NCI-H510A treated with DMSO at 0.1 percent for 48 hours (cell line): ENCODE measurements around the gene TICRR.

Source experiments
- DNase-seq: peaks from one replicate; lab custom pipeline; 2025; lab: John Stamatoyannopoulos, UW

TICRR gene

GRCh38 chr15:89630260-89630659 lies 55.0 kb downstream of the TICRR start:
- DNase-seq, result no peak

- no peak for DNase-seq
These were observed 56.0 kb downstream of the TICRR start for GRCh38 chr15:89630974-89631901.

GRCh38 chr15:89631902-89632264 lies 56.6 kb downstream of the TICRR start:
- no peak for DNase-seq

- DNase-seq, result no peak
These were observed 57.5 kb downstream of the TICRR start for GRCh38 chr15:89632563-89633430.

GRCh38 chr15:89633585-89633984 lies 58.3 kb downstream of the TICRR start:
- no peak for DNase-seq

- no peak for DNase-seq
These were observed 65.0 kb downstream of the TICRR start for GRCh38 chr15:89640245-89640644.

- DNase-seq, result no peak
These were observed 65.8 kb downstream of the TICRR start for GRCh38 chr15:89641053-89641452.

- no peak for DNase-seq
These were observed 66.8 kb downstream of the TICRR start for GRCh38 chr15:89642106-89642505.

- no peak for DNase-seq
These were observed 70.4 kb downstream of the TICRR start for GRCh38 chr15:89645680-89646079.

GRCh38 chr15:89646416-89647141 lies 71.3 kb downstream of the TICRR start:
- DNase-seq, result no peak

- no peak for DNase-seq
These were observed 72.1 kb downstream of the TICRR start for GRCh38 chr15:89647191-89647851.

- no peak for DNase-seq
These were observed 73.1 kb downstream of the TICRR start for GRCh38 chr15:89648106-89649012.

- DNase-seq, result no peak
These were observed 73.8 kb downstream of the TICRR start for GRCh38 chr15:89649013-89649625.

- no peak for DNase-seq
These were observed 74.4 kb downstream of the TICRR start for GRCh38 chr15:89649716-89650115.

- DNase-seq, result no peak
These were observed 76.9 kb downstream of the TICRR start for GRCh38 chr15:89652131-89652530.

GRCh38 chr15:89652666-89653065 lies 77.4 kb downstream of the TICRR start:
- no peak for DNase-seq

- no peak for DNase-seq
These were observed 78.3 kb downstream of the TICRR start for GRCh38 chr15:89653578-89653977.

GRCh38 chr15:89654301-89654761 lies 79.1 kb downstream of the TICRR start:
- no peak for DNase-seq

- no peak for DNase-seq
These were observed 79.9 kb downstream of the TICRR start, which contains the start of gene KIF7 for GRCh38 chr15:89654847-89655805. TSS of gene KIF7 (minus strand) at chr15:89655467. CDS start at chr15:89652930, 2,537 bp downstream.
